Measurements from ENCODE around the gene DOCK7.

Gene DOCK7

GRCh38 chr1:62487956-62488355, 200.2 kb downstream of the DOCK7 start:
- Histone ChIP-seq H2AFZ (ENCODE audit: low read depth, low read length, severe bottlenecking) (no peak overlapping the region), H3F3A (ENCODE audit: insufficient read depth) (no peaks in the 10 kb centered on the region), H3K27me3 (ENCODE audit: low read length) (no peaks in the 10 kb centered on the region), H3K9me3 (ENCODE audit: insufficient read depth, low read length) (no peaks in the 10 kb centered on the region), H4K20me1 (ENCODE audit: low read depth, low read length) (no peaks in the 10 kb centered on the region), H3K9me2 (replicated peaks; ENCODE audit: insufficient read depth, low read length) (no peaks in the 10 kb centered on the region), H3K36me3 (ENCODE audit: low read length) (no peaks in the 10 kb centered on the region), H3K4me3 (ENCODE audit: insufficient read depth, low read length, poor library complexity, severe bottlenecking) (no peak overlapping the region), H3K9ac (ENCODE audit: low read length) (no peak overlapping the region), H3K79me2 (ENCODE audit: insufficient read depth, low read length) (no peaks in the 10 kb centered on the region), H3K27ac (ENCODE audit: low read depth, low read length) (no peak overlapping the region), H3K4me2 (ENCODE audit: low read depth, low read length, poor library complexity, severe bottlenecking) (no peak overlapping the region)
- TF ChIP-seq EZH2phosphoT487 (conservative IDR thresholded peaks at IDR 0.05; ENCODE audit: low read length) = no peak
- TF ChIP-seq, protein P1, sequence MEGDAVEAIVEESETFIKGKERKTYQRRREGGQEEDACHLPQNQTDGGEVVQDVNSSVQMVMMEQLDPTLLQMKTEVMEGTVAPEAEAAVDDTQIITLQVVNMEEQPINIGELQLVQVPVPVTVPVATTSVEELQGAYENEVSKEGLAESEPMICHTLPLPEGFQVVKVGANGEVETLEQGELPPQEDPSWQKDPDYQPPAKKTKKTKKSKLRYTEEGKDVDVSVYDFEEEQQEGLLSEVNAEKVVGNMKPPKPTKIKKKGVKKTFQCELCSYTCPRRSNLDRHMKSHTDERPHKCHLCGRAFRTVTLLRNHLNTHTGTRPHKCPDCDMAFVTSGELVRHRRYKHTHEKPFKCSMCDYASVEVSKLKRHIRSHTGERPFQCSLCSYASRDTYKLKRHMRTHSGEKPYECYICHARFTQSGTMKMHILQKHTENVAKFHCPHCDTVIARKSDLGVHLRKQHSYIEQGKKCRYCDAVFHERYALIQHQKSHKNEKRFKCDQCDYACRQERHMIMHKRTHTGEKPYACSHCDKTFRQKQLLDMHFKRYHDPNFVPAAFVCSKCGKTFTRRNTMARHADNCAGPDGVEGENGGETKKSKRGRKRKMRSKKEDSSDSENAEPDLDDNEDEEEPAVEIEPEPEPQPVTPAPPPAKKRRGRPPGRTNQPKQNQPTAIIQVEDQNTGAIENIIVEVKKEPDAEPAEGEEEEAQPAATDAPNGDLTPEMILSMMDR (IDR thresholded peaks at IDR 0.05; ENCODE audit: insufficient read depth, low read length, poor library complexity, severe bottlenecking) = no peak

DNA sequence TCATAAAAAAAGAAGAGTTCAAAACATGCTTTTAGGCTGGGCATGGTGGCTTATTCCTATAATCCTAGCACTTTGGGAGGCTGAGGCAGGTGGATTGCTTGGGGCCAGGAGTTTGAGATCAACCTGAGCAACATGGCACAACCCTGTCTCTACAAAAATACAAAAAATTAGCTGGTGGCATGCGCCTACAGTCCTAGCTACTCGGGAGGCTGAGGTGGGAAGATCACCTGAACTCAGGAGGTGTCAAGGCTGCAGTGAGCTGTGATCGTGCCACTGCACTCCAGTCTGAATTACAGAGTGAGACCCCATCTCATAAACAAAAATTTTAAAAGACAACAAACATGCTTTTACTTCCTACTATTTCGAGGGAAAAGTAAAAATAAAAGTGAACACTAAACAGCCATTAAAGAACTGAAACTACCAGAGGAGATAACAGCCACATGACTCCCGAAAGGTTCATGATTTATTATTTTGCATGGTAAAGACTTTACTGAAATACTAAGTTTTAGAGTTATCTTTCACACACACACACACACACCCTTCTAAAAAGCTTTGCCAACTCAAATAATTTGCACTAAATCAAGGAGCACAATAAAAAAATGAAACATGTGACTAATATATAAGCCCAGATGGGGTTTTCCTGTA, 203.2 kb downstream of the DOCK7 start:
- no peak overlapping the region for H2AFZ ChIP-seq (ENCODE audit: low read depth, low read length, severe bottlenecking)
- no peaks in the 10 kb centered on the region for H3K9me2 ChIP-seq (replicated peaks; ENCODE audit: insufficient read depth, low read length)
- no peaks in the 10 kb centered on the region for H3K79me2 ChIP-seq (ENCODE audit: insufficient read depth, low read length)
- H3K27ac ChIP-seq (ENCODE audit: low read depth, low read length) = no peak overlapping the region
- H3K4me3 ChIP-seq (ENCODE audit: insufficient read depth, low read length, poor library complexity, severe bottlenecking) = no peak overlapping the region
- H4K20me1 ChIP-seq (ENCODE audit: low read depth, low read length) = no peaks in the 10 kb centered on the region
- H3K9ac ChIP-seq (ENCODE audit: low read length) = no peak overlapping the region
- no peaks in the 10 kb centered on the region for H3K9me3 ChIP-seq (ENCODE audit: insufficient read depth, low read length)
- no peak overlapping the region for H3K4me2 ChIP-seq (ENCODE audit: low read depth, low read length, poor library complexity, severe bottlenecking)
- no peak for TF ChIP-seq EZH2phosphoT487 (conservative IDR thresholded peaks at IDR 0.05; ENCODE audit: low read length)
- TF ChIP-seq, protein P1 (IDR thresholded peaks at IDR 0.05; ENCODE audit: insufficient read depth, low read length, poor library complexity, severe bottlenecking) = no peak
- no peaks in the 10 kb centered on the region for H3K36me3 ChIP-seq (ENCODE audit: low read length)
- H3F3A ChIP-seq (ENCODE audit: insufficient read depth) = no peaks in the 10 kb centered on the region
- no peaks in the 10 kb centered on the region for H3K27me3 ChIP-seq (ENCODE audit: low read length)

DNA sequence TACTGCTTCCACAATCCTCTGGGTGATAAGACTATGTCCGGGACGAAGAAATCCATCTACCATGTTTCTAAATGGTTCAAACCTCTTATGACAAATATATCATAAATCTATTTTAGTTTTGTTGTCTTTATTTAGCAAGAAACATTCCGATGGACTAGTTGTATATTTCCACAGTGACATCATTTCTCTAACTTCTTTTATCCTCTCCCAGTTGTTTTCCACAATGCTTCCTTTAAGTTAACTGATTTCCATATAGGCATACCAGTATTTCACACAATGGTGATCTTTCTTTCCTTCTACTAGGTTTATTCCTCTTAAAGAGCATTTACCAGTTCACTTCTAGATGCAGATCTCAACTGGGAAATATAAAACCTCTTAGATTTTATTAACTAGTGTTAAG, 206.5 kb downstream of the DOCK7 start:
- no peak overlapping the region for H3K4me2 ChIP-seq (ENCODE audit: low read depth, low read length, poor library complexity, severe bottlenecking)
- no peak overlapping the region for H3K4me3 ChIP-seq (ENCODE audit: insufficient read depth, low read length, poor library complexity, severe bottlenecking)
- H2AFZ ChIP-seq (ENCODE audit: low read depth, low read length, severe bottlenecking) = no peak overlapping the region
- H3F3A ChIP-seq (ENCODE audit: insufficient read depth) = no peaks in the 10 kb centered on the region
- TF ChIP-seq EZH2phosphoT487 (conservative IDR thresholded peaks at IDR 0.05; ENCODE audit: low read length) = no peak
- TF ChIP-seq, protein P1 (IDR thresholded peaks at IDR 0.05; ENCODE audit: insufficient read depth, low read length, poor library complexity, severe bottlenecking) = no peak
- H3K79me2 ChIP-seq (ENCODE audit: insufficient read depth, low read length) = no peaks in the 10 kb centered on the region
- H3K27ac ChIP-seq (ENCODE audit: low read depth, low read length) = no peak overlapping the region
- no peaks in the 10 kb centered on the region for H3K9me3 ChIP-seq (ENCODE audit: insufficient read depth, low read length)
- H3K9ac ChIP-seq (ENCODE audit: low read length) = no peak overlapping the region
- no peaks in the 10 kb centered on the region for H3K27me3 ChIP-seq (ENCODE audit: low read length)
- no peaks in the 10 kb centered on the region for H4K20me1 ChIP-seq (ENCODE audit: low read depth, low read length)
- H3K36me3 ChIP-seq (ENCODE audit: low read length) = no peaks in the 10 kb centered on the region
- no peaks in the 10 kb centered on the region for H3K9me2 ChIP-seq (replicated peaks; ENCODE audit: insufficient read depth, low read length)

Data from SU-DHL-6 (cell line).